Muscle of leg (tissue), 11 donors: ENCODE measurements around the gene FIGN. TPM values are rescaled to one million over a fixed set of nuclear protein-coding genes. Genes with fewer than 3 reads are reported as not detected.

Experiments used
- DNase-seq: peaks from one replicate; pipeline ENCODE4 v3.0.0; 2013
- H3K27ac ChIP-seq: one replicate; pipeline ENCODE4 v1.5.1; 2013; ENCODE audit warnings: mild to moderate bottlenecking, low read length, control low read depth
- H3K27me3 ChIP-seq: one replicate; pipeline ENCODE4 v1.6.1; 2013; ENCODE audit warnings: low read length; ENCODE audit not compliant: control insufficient read depth, insufficient read depth
- H3K36me3 ChIP-seq: one replicate; pipeline ENCODE4 v1.6.1; 2013; ENCODE audit warnings: low read length; ENCODE audit not compliant: control insufficient read depth, insufficient read depth
- H3K4me1 ChIP-seq: one replicate; pipeline ENCODE4 v1.6.1; 2013; ENCODE audit warnings: low read length; ENCODE audit not compliant: control insufficient read depth, insufficient read depth
- H3K4me3 ChIP-seq: one replicate; pipeline ENCODE4 v1.5.1; 2013; ENCODE audit warnings: low read length, control low read depth
- H3K9me3 ChIP-seq: replicated peaks from 2 replicates; pipeline ENCODE4 v1.6.1; 2013; ENCODE audit warnings: low read depth, low read length; ENCODE audit not compliant: control insufficient read depth
- WGBS: methylation state at CpG from one replicate; pipeline ENCODE4 v1.1.5; 2013; ENCODE audit warnings: missing lambda C conversion rate; ENCODE audit not compliant: insufficient coverage; 5-methylcytosine and 5-hydroxymethylcytosine counted together
- polyA plus RNA-seq, 8 donors: library from polyadenylated mRNA; unstranded; fragments of 120-200 nt; gene quantifications; one replicate each; pipeline versions ENCODE4 v1.2.1 to v1.2.3, GENCODE V29; 2013; ENCODE audit warnings: inconsistent platforms in 1 of 8, low replicate concordance in 1 of 8; ENCODE audit not compliant: insufficient read length in 8 of 8, insufficient read depth in 1 of 8
- total RNA-seq: library from RNA; stranded (reverse); fragments of 120-200 nt; gene quantifications from one replicate; pipeline ENCODE4 v1.2.4, GENCODE V29; 2013

Gene FIGN
- total and polyA plus RNA-seq, 9 donors, result 0.53 to 2.2 (median 0.95) TPM

GRCh38 chr2:163713534-163714311 lies 22.1 kb downstream of the FIGN start:
- H3K4me3 ChIP-seq, result no peak overlapping the region
- 48% methylated on average over 6 of the region's 7 CpGs for WGBS

GRCh38 chr2:163711699-163712098 lies 24.1 kb downstream of the FIGN start:
- no peaks in the 10 kb centered on the region for H3K4me1 ChIP-seq
- no peaks in the 10 kb centered on the region for H3K9me3 ChIP-seq
- peaks cover 4% of the 10 kb centered on the region for H3K27me3 ChIP-seq
- no peak overlapping the region for H3K27ac ChIP-seq
- H3K36me3 ChIP-seq, result no peaks in the 10 kb centered on the region
- WGBS, result 80% methylated on average over 2 of the region's 5 CpGs
- H3K4me3 ChIP-seq, result no peak overlapping the region
- DNase-seq, result no peak

More at GRCh38 chr2:163713534-163714311, 22.1 kb downstream of the FIGN start:
- no peaks in the 10 kb centered on the region for H3K4me1 ChIP-seq
- H3K9me3 ChIP-seq, result no peaks in the 10 kb centered on the region
- H3K36me3 ChIP-seq, result no peaks in the 10 kb centered on the region
- H3K27ac ChIP-seq, result no peak overlapping the region
- DNase-seq, result no peak
- H3K27me3 ChIP-seq, result peaks cover 4% of the 10 kb centered on the region

GRCh38 chr2:163711258-163711657 lies 24.6 kb downstream of the FIGN start:
- no peak for DNase-seq
- no peaks in the 10 kb centered on the region for H3K36me3 ChIP-seq
- H3K4me3 ChIP-seq, result no peak overlapping the region
- no peaks in the 10 kb centered on the region for H3K9me3 ChIP-seq
- WGBS, result no CpG with 5 or more reads among the region's 4 CpGs
- peaks cover 4% of the 10 kb centered on the region for H3K27me3 ChIP-seq
- no peak overlapping the region for H3K27ac ChIP-seq
- no peaks in the 10 kb centered on the region for H3K4me1 ChIP-seq

- H3K4me3 ChIP-seq, result no peak overlapping the region
- H3K36me3 ChIP-seq, result no peaks in the 10 kb centered on the region
- no peaks in the 10 kb centered on the region for H3K9me3 ChIP-seq
- WGBS, result no CpG with 5 or more reads among the region's 2 CpGs
- DNase-seq, result no peak
- no peaks in the 10 kb centered on the region for H3K4me1 ChIP-seq
- H3K27ac ChIP-seq, result no peak overlapping the region
- no peaks in the 10 kb centered on the region for H3K27me3 ChIP-seq
Observed at GRCh38 chr2:163709270-163709669, 26.5 kb downstream of the FIGN start.

GRCh38 chr2:163708265-163708664 lies 27.5 kb downstream of the FIGN start:
- Histone ChIP-seq H3K27ac (no peak overlapping the region), H3K9me3 (no peaks in the 10 kb centered on the region), H3K4me3 (no peak overlapping the region), H3K27me3 (no peaks in the 10 kb centered on the region), H3K4me1 (no peaks in the 10 kb centered on the region), H3K36me3 (no peaks in the 10 kb centered on the region)
- WGBS, result 89% methylated on average over 4 of the region's 4 CpGs
- no peak for DNase-seq

GRCh38 chr2:163703386-163703785 lies 32.4 kb downstream of the FIGN start:
- Histone ChIP-seq H3K4me1 (no peaks in the 10 kb centered on the region), H3K27ac (no peak overlapping the region), H3K4me3 (no peak overlapping the region), H3K36me3 (no peaks in the 10 kb centered on the region), H3K27me3 (no peaks in the 10 kb centered on the region), H3K9me3 (no peaks in the 10 kb centered on the region)
- no peak for DNase-seq
- WGBS, result no CpG with 5 or more reads among the region's 1 CpG

GRCh38 chr2:163701399-163702195 lies 34.2 kb downstream of the FIGN start:
- no peaks in the 10 kb centered on the region for H3K27me3 ChIP-seq
- H3K4me3 ChIP-seq, result no peak overlapping the region
- H3K36me3 ChIP-seq, result no peaks in the 10 kb centered on the region
- WGBS, result 77% methylated on average over 5 of the region's 7 CpGs
- no peaks in the 10 kb centered on the region for H3K4me1 ChIP-seq
- DNase-seq, result no peak
- no peaks in the 10 kb centered on the region for H3K9me3 ChIP-seq
- no peak overlapping the region for H3K27ac ChIP-seq

- Histone ChIP-seq H3K27me3 (no peaks in the 10 kb centered on the region), H3K4me1 (no peaks in the 10 kb centered on the region), H3K27ac (no peak overlapping the region), H3K9me3 (no peaks in the 10 kb centered on the region), H3K36me3 (no peaks in the 10 kb centered on the region), H3K4me3 (no peak overlapping the region)
- no peak for DNase-seq
- WGBS, result no CpG with 5 or more reads among the region's 1 CpG
Observed at GRCh38 chr2:163698857-163699256, 37.0 kb downstream of the FIGN start.

GRCh38 chr2:163697846-163698637 lies 37.8 kb downstream of the FIGN start:
- Histone ChIP-seq H3K9me3 (no peaks in the 10 kb centered on the region), H3K4me3 (no peak overlapping the region), H3K36me3 (no peaks in the 10 kb centered on the region), H3K27ac (no peak overlapping the region), H3K27me3 (no peaks in the 10 kb centered on the region), H3K4me1 (no peaks in the 10 kb centered on the region)
- DNase-seq, result no peak
- WGBS, result 100% methylated on average over 2 of the region's 5 CpGs

GRCh38 chr2:163697429-163697828 lies 38.4 kb downstream of the FIGN start:
- Histone ChIP-seq H3K27ac (no peak overlapping the region), H3K9me3 (no peaks in the 10 kb centered on the region), H3K27me3 (no peaks in the 10 kb centered on the region), H3K4me1 (no peaks in the 10 kb centered on the region), H3K4me3 (no peak overlapping the region), H3K36me3 (no peaks in the 10 kb centered on the region)
- DNase-seq, result no peak
- WGBS, result no CpG with 5 or more reads among the region's 3 CpGs
